Measurements from ENCODE around the gene SLC24A3.
"Not testable (repeated sequence)": the region's sequence is repeated elsewhere in the genome, so short reads cannot be mapped to it uniquely, and the experiment has no call there.

The SLC24A3 gene

DNA sequence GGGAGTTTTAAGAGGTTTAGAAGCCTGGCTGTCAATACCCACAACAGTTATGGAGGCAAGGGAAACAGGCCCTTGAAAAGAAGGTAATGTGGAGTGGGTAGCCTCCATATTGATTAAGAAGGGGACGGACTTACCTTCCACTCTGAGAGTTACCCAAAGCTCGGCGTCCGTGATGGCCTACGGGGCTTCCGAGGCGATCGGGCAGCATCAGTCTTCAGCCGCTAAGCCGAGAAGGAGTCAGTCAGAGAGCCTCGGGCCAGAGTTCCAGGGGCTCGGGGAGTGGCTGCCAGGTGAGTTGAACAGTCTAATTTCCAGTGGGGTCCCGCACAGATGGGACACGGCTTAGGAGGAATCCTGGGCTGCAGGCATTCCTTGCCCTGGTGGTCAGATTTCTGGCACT is 541.8 kb downstream of the SLC24A3 start:
- H3K9ac ChIP-seq (ENCODE audit: low read length); H3K27me3 ChIP-seq (ENCODE audit: control insufficient read depth, insufficient read depth, low read length); H3K4me3 ChIP-seq (ENCODE audit: low read length); H3K36me3 ChIP-seq (ENCODE audit: control insufficient read depth, insufficient read depth, low read length); H3K4me1 ChIP-seq (ENCODE audit: control insufficient read depth, insufficient read depth, low read length); H3K27ac ChIP-seq (ENCODE audit: low read depth, low read length): not testable (repeated sequence)

GRCh38 chr20:19756761-19757486 is 544.5 kb downstream of the SLC24A3 start:
- peaks cover 4% of the 10 kb centered on the region for H3K4me1 ChIP-seq (ENCODE audit: control insufficient read depth, insufficient read depth, low read length)
- peak overlapping the region; percentile 90 for H3K27ac ChIP-seq (ENCODE audit: low read depth, low read length)
- no peaks in the 10 kb centered on the region for H3K36me3 ChIP-seq (ENCODE audit: control insufficient read depth, insufficient read depth, low read length)

GRCh38 chr20:19757487-19758132 is 545.2 kb downstream of the SLC24A3 start:
- Histone ChIP-seq H3K9ac (ENCODE audit: low read length) (peak overlapping the region; percentile 92), H3K4me1 (ENCODE audit: control insufficient read depth, insufficient read depth, low read length) (peaks cover 4% of the 10 kb centered on the region), H3K4me3 (ENCODE audit: low read length) (peak overlapping the region; percentile 96), H3K36me3 (ENCODE audit: control insufficient read depth, insufficient read depth, low read length) (no peaks in the 10 kb centered on the region), H3K27ac (ENCODE audit: low read depth, low read length) (peak overlapping the region; percentile 90), H3K27me3 (ENCODE audit: control insufficient read depth, insufficient read depth, low read length) (no peaks in the 10 kb centered on the region)

More at GRCh38 chr20:19756761-19757486, 544.5 kb downstream of the SLC24A3 start:
- peak overlapping the region; percentile 96 for H3K4me3 ChIP-seq (ENCODE audit: low read length)
- peak overlapping the region; percentile 92 for H3K9ac ChIP-seq (ENCODE audit: low read length)
- no peaks in the 10 kb centered on the region for H3K27me3 ChIP-seq (ENCODE audit: control insufficient read depth, insufficient read depth, low read length)

GRCh38 chr20:19758133-19758500 is 545.7 kb downstream of the SLC24A3 start, which contains the start of gene RIN2:
Gene RIN2 (plus strand): TSS chr20:19758258. CDS start chr20:19889602, 131,344 bp downstream.
- Histone ChIP-seq H3K27ac (ENCODE audit: low read depth, low read length) (peak within 1 kb of the TSS; percentile 90), H3K4me1 (ENCODE audit: control insufficient read depth, insufficient read depth, low read length) (peaks cover 4% of the 10 kb centered on the region), H3K36me3 (ENCODE audit: control insufficient read depth, insufficient read depth, low read length) (no peaks in the 10 kb centered on the region)

DNA sequence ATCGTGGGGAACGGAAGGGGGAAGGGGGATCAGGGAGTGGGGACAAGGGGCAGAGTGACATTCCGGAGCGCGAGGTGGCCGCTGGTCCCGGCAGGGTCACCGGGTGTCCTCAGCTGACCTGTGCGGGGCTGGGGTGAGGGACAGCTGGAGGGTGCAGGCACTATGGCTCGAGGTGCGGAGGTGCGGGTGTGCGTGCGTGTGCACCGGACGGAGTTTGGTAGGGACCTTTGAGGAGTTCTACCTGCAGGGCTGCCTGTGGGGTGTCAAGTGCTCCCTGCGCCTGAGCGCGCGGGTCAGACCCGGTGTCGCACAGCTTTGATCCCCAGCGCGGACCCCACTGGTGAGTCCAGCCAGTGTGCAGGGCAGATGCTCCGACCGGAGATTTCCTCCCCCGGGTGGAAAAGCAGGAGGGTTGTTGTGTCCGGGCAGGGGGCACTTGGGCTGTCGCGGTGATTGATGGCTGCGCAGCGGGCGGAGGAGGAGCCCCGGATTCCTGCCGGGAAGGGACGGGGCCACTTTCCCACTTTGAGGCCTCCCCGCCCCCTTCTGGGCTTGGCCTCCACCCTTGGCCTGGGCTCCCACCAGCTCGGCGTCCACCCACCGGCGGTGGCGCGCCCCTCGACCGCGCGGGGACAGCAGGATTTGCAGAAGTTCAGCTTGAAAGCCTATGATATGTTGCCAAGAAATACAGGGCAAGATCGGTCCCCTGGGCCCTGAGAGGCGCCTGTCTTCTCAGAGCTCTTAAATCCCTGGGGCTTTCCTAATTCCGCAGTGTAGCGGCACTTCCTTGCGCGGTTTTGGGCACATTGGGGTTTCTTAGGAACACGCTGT is 546.3 kb downstream of the SLC24A3 start:
- peak overlapping the region; percentile 96 for H3K4me3 ChIP-seq (ENCODE audit: low read length)
- H3K9ac ChIP-seq (ENCODE audit: low read length): peak overlapping the region; percentile 42
- H3K27me3 ChIP-seq (ENCODE audit: control insufficient read depth, insufficient read depth, low read length): no peaks in the 10 kb centered on the region
- H3K36me3 ChIP-seq (ENCODE audit: control insufficient read depth, insufficient read depth, low read length): no peaks in the 10 kb centered on the region
- H3K27ac ChIP-seq (ENCODE audit: low read depth, low read length): peak overlapping the region; percentile 90
- H3K4me1 ChIP-seq (ENCODE audit: control insufficient read depth, insufficient read depth, low read length): peaks cover 4% of the 10 kb centered on the region

More at GRCh38 chr20:19758133-19758500, 545.7 kb downstream of the SLC24A3 start, which contains the start of gene RIN2:
- peak within 1 kb of the TSS; percentile 92 for H3K9ac ChIP-seq (ENCODE audit: low read length)
- no peaks in the 10 kb centered on the region for H3K27me3 ChIP-seq (ENCODE audit: control insufficient read depth, insufficient read depth, low read length)
- peak within 1 kb of the TSS; percentile 96 for H3K4me3 ChIP-seq (ENCODE audit: low read length)

GRCh38 chr20:19760371-19760721 is 547.9 kb downstream of the SLC24A3 start:
- Histone ChIP-seq H3K4me3 (ENCODE audit: low read length) (no peak overlapping the region), H3K36me3 (ENCODE audit: control insufficient read depth, insufficient read depth, low read length) (no peaks in the 10 kb centered on the region), H3K27me3 (ENCODE audit: control insufficient read depth, insufficient read depth, low read length) (no peaks in the 10 kb centered on the region), H3K27ac (ENCODE audit: low read depth, low read length) (no peak overlapping the region), H3K4me1 (ENCODE audit: control insufficient read depth, insufficient read depth, low read length) (peaks cover 4% of the 10 kb centered on the region), H3K9ac (ENCODE audit: low read length) (no peak overlapping the region)

DNA sequence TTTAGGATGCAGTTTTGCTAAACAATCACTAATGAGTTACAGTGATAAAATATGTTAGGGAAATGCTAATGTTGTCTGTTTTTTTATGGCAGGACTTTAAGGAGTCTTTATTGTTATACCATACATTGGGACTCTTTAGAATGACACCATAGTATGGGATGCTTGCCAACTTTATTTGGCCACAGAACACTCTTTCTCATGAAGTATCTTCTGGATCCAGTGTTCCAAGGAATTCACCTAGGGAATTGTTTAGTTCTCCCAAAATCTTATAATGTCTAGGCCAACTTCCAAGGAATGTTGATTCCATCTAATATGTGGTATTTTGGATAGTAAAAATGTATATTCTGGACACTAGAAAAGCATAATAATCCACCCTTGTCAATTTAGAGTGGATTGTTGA is 548.9 kb downstream of the SLC24A3 start:
- H3K27me3 ChIP-seq (ENCODE audit: control insufficient read depth, insufficient read depth, low read length): no peaks in the 10 kb centered on the region
- H3K36me3 ChIP-seq (ENCODE audit: control insufficient read depth, insufficient read depth, low read length): no peaks in the 10 kb centered on the region
- H3K27ac ChIP-seq (ENCODE audit: low read depth, low read length): no peak overlapping the region
- H3K4me1 ChIP-seq (ENCODE audit: control insufficient read depth, insufficient read depth, low read length): peaks cover 4% of the 10 kb centered on the region
- no peak overlapping the region for H3K9ac ChIP-seq (ENCODE audit: low read length)
- no peak overlapping the region for H3K4me3 ChIP-seq (ENCODE audit: low read length)

DNA sequence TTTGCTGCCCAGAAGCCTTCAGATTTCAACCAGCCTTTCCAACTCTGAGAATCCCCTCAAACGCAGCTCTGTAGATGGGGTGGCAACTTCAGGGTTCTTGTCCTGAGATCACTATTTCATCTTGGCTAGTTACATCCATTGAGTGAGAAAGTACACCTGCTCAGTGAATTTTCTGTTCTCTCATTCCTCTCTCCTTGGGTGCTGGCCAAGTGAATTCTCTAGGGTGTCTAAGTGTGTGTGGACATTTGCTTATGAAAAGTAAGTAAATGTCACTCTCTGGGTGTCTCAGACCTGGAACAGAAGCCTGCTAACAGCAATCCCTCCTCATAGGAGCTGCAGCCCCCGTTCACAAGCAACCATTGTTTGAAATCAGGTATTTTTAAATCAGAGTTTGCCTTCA is 549.4 kb downstream of the SLC24A3 start:
- Histone ChIP-seq H3K4me1 (ENCODE audit: control insufficient read depth, insufficient read depth, low read length) (peaks cover 4% of the 10 kb centered on the region), H3K27ac (ENCODE audit: low read depth, low read length) (no peak overlapping the region), H3K27me3 (ENCODE audit: control insufficient read depth, insufficient read depth, low read length) (no peaks in the 10 kb centered on the region), H3K9ac (ENCODE audit: low read length) (no peak overlapping the region), H3K36me3 (ENCODE audit: control insufficient read depth, insufficient read depth, low read length) (no peaks in the 10 kb centered on the region), H3K4me3 (ENCODE audit: low read length) (no peak overlapping the region)

DNA sequence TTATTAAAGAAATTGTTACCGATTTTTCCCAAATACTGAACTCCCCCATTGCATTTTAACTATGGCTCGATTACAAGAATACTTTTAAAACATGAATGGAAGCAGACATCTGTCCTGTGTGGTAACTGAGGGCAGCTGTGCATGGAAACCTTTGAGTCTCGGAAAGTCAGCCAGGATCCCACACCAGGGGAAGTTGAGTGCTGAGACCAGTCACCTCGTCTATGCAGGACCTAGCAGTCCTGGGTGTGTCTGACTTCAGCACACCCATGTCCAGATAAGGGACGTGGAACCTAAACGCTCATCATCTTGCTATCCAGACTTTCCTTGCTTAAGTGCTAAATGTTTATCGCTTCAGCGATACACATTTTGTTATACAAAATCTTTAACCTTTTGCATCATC is 551.8 kb downstream of the SLC24A3 start:
- H3K27me3 ChIP-seq (ENCODE audit: control insufficient read depth, insufficient read depth, low read length): no peaks in the 10 kb centered on the region
- H3K36me3 ChIP-seq (ENCODE audit: control insufficient read depth, insufficient read depth, low read length): no peaks in the 10 kb centered on the region
- H3K27ac ChIP-seq (ENCODE audit: low read depth, low read length): no peak overlapping the region
- H3K4me1 ChIP-seq (ENCODE audit: control insufficient read depth, insufficient read depth, low read length): no peaks in the 10 kb centered on the region
- H3K9ac ChIP-seq (ENCODE audit: low read length): no peak overlapping the region
- no peak overlapping the region for H3K4me3 ChIP-seq (ENCODE audit: low read length)

DNA sequence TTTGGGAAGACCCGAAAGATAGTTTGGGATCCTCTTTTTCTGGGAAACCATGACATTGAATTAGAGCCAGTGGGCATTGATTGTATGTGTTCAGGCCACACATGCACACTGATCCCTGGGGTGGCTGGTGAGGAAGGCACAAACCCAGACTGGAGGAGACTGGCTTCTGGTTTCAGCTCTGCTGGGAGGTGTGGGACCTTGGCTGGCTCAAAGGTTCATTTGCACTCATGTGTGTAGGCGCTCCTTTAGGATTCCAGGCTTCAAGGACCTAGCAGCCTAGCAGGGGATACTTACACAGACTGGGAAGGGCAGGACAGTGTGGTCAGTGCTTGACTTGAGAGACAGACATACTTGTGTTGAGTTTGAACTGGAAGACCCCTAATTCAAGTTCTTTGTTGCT is 552.8 kb downstream of the SLC24A3 start:
- Histone ChIP-seq H3K4me1 (ENCODE audit: control insufficient read depth, insufficient read depth, low read length) (no peaks in the 10 kb centered on the region), H3K27ac (ENCODE audit: low read depth, low read length) (no peak overlapping the region), H3K4me3 (ENCODE audit: low read length) (no peak overlapping the region), H3K36me3 (ENCODE audit: control insufficient read depth, insufficient read depth, low read length) (no peaks in the 10 kb centered on the region), H3K9ac (ENCODE audit: low read length) (no peak overlapping the region), H3K27me3 (ENCODE audit: control insufficient read depth, insufficient read depth, low read length) (no peaks in the 10 kb centered on the region)

- Histone ChIP-seq H3K9ac (ENCODE audit: low read length) (no peak overlapping the region), H3K27me3 (ENCODE audit: control insufficient read depth, insufficient read depth, low read length) (no peaks in the 10 kb centered on the region), H3K4me1 (ENCODE audit: control insufficient read depth, insufficient read depth, low read length) (no peaks in the 10 kb centered on the region), H3K36me3 (ENCODE audit: control insufficient read depth, insufficient read depth, low read length) (no peaks in the 10 kb centered on the region), H3K27ac (ENCODE audit: low read depth, low read length) (no peak overlapping the region), H3K4me3 (ENCODE audit: low read length) (no peak overlapping the region)
Measured at GRCh38 chr20:19765913-19766312, 553.5 kb downstream of the SLC24A3 start.

DNA sequence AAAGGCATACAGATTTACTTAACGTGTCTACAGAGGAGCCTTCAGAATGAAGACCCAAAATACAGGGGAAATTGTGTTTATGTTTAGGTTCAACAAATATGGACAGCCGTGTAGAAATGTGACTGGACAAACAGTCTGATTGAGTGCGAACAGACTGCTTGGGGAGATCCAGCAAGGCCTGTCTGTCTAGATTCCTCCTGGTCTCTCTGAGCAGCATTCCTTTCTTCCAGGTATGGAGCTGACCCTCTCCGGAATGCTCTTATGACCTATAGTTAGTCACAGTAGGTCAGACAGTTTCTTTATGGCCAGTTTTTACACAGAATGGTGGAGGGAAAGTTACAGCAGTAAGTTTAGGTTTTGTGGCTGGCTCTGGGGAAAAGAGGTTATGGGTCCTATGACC is 554.6 kb downstream of the SLC24A3 start:
- Histone ChIP-seq H3K4me1 (ENCODE audit: control insufficient read depth, insufficient read depth, low read length) (no peaks in the 10 kb centered on the region), H3K27me3 (ENCODE audit: control insufficient read depth, insufficient read depth, low read length) (no peaks in the 10 kb centered on the region), H3K4me3 (ENCODE audit: low read length) (no peak overlapping the region), H3K36me3 (ENCODE audit: control insufficient read depth, insufficient read depth, low read length) (no peaks in the 10 kb centered on the region), H3K9ac (ENCODE audit: low read length) (no peak overlapping the region), H3K27ac (ENCODE audit: low read depth, low read length) (no peak overlapping the region)

Data from rectal smooth muscle tissue (tissue), 1 donor.